ENCODE results near the gene PAX1. TPM values are rescaled to one million over a fixed set of nuclear protein-coding genes. Genes with fewer than 3 reads are reported as not detected.

PAX1 gene
- total RNA-seq, 2 experiments from 2014 or later = not detected

DNA sequence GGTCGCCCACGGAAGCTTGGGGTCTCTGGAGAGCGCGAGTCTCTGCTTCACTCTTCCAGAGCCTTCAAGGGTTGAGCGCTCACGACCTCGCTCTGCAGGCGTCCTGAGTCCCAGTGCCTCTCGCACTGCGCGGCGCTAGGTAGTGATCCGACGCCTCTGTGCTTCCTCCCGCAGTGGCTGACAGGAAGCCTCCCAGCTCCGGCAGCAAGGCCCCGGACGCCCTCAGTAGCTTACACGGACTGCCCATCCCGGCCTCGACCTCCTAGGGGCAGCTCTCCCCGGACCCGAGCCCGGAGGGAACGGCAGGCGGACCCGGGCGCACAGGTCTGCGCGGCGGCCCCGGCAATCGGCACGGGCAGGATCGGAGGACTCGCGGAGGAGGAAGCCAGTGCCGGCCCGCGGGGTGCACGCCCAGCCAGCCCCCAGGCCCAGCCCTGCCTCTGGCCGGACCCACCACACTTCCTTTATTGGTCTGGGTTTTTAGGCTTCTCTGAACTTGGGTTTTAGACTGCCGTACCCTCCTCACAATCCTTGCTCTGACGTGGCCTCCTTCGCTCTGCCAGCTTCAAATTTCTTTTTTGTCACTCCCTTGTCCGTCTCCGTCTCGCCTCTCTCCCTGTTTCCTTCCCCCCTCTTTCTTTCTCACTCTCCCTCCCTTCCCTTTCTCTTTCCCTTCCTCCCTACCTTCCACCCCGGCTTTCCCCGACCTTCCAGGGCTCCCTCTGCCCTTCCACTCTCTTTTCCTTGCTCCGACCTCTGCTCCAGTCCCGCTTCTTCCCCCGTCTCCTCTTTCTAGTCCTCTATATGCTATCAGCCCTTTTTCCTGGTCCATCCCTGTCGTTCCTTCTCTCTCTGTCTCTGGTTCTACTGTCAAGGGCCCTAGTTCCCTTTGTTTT lies 9.1 kb downstream of the PAX1 start:
- POLR2A ChIA-PET = no interaction called here
- no peak for DNase-seq
- Mint-ChIP-seq H3K4me3 (no peak overlapping the region), H3K9me3 (ENCODE audit: insufficient read depth) (no peaks in the 10 kb centered on the region), H3K4me1 (ENCODE audit: low read depth) (no peaks in the 10 kb centered on the region), H3K27ac (no peak overlapping the region), H3K27me3 (ENCODE audit: low read depth) (peaks cover 53% of the 10 kb centered on the region), H3K36me3 (ENCODE audit: low read depth) (no peaks in the 10 kb centered on the region)
- CTCF ChIA-PET = no interaction called here
- ATAC-seq = no peak

- Mint-ChIP-seq H3K27me3 (ENCODE audit: low read depth) (peaks cover 47% of the 10 kb centered on the region), H3K9me3 (ENCODE audit: insufficient read depth) (no peaks in the 10 kb centered on the region), H3K4me3 (no peak overlapping the region), H3K36me3 (ENCODE audit: low read depth) (no peaks in the 10 kb centered on the region), H3K4me1 (ENCODE audit: low read depth) (no peaks in the 10 kb centered on the region), H3K27ac (no peak overlapping the region)
- DNase-seq = no peak
- ATAC-seq = no peak
- CTCF ChIA-PET = no interaction called here
- POLR2A ChIA-PET = no interaction called here
Observed at GRCh38 chr20:21715193-21715881, 9.9 kb downstream of the PAX1 start.

DNA sequence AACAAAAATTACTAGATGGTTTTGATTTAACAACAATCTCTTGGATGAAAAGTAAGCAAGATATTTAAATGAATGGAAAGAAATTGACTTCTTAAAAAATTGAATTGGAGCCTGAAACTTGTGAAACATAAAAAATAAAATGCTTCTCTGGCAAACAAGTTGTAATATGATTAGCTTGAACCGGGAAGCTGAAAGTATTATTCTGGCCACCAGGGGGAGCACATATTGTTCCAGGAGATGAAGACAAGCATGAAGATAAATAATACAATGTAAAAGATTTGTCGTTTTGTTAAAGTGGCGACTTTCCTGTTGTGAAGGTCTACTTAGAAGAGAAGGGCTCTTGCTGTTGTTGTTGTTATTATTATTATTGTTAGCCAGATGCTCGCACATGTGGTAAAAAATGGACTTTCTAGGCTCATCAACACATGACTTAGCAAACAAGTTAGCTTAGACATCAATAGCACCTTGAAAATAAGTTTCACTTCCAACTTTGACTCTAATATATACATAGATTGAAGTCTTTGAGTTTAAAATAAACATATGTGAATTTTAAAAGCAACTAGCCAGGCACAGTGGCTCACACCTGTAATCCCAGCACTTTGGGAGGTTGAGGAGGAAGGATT lies 14.2 kb downstream of the PAX1 start:
- ATAC-seq = no peak
- Mint-ChIP-seq H3K27me3 (ENCODE audit: low read depth) (peaks cover 25% of the 10 kb centered on the region), H3K4me1 (ENCODE audit: low read depth) (no peaks in the 10 kb centered on the region), H3K9me3 (ENCODE audit: insufficient read depth) (no peaks in the 10 kb centered on the region), H3K36me3 (ENCODE audit: low read depth) (no peaks in the 10 kb centered on the region), H3K27ac (no peak overlapping the region), H3K4me3 (no peak overlapping the region)
- ChIA-PET CTCF (interaction anchor here (0.6 to 1.9 kb wide), 13 partner anchors 9 to 540 kb away, joined by 3 to 11 read pairs (median 4); no protein-coding TSS in a partner anchor), POLR2A (interaction anchor here (0.5 kb wide), 1 partner anchor 371 kb away, joined by 6 read pairs; no protein-coding TSS in a partner anchor)
- peak; percentile 58 for DNase-seq

- DNase-seq (no peak), ATAC-seq (no peak)
- no peak overlapping the region for H3K4me3 Mint-ChIP-seq
- POLR2A ChIA-PET = no interaction called here
- CTCF ChIA-PET = no interaction called here
- no peaks in the 10 kb centered on the region for H3K4me1 Mint-ChIP-seq (ENCODE audit: low read depth)
- no peaks in the 10 kb centered on the region for H3K9me3 Mint-ChIP-seq (ENCODE audit: insufficient read depth)
- no peaks in the 10 kb centered on the region for H3K27me3 Mint-ChIP-seq (ENCODE audit: low read depth)
- H3K36me3 Mint-ChIP-seq (ENCODE audit: low read depth) = no peaks in the 10 kb centered on the region
- H3K27ac Mint-ChIP-seq = no peak overlapping the region
Observed at GRCh38 chr20:21725892-21726291, 20.4 kb downstream of the PAX1 start.

DNA sequence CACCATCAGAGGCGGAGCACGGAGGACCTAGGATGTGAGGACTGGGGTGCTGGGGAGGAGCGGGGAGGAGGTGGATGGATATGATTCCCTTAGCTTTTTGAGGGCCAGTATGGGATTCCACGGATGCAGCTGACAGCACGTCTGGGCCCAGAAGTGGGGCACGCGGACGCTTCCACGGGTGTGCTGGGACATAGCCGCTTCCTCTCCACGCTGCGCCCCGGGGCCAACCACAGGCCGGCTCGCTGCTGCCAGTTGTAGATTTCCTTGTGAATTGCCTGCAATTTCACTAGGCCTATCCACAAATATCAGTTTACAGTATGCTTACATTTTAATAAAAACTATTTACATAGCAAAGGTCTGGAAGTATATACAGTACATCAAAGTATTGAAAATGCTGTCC lies 23.9 kb downstream of the PAX1 start:
- no peak for DNase-seq
- no peaks in the 10 kb centered on the region for H3K4me1 Mint-ChIP-seq (ENCODE audit: low read depth)
- H3K4me3 Mint-ChIP-seq = no peak overlapping the region
- ATAC-seq = no peak
- H3K9me3 Mint-ChIP-seq (ENCODE audit: insufficient read depth) = no peaks in the 10 kb centered on the region
- POLR2A ChIA-PET = no interaction called here
- H3K27me3 Mint-ChIP-seq (ENCODE audit: low read depth) = no peaks in the 10 kb centered on the region
- H3K36me3 Mint-ChIP-seq (ENCODE audit: low read depth) = no peaks in the 10 kb centered on the region
- CTCF ChIA-PET = interaction anchor here (1.1 kb wide), 1 partner anchor 10 kb away, joined by 4 read pairs; no protein-coding TSS in a partner anchor
- no peak overlapping the region for H3K27ac Mint-ChIP-seq

DNA sequence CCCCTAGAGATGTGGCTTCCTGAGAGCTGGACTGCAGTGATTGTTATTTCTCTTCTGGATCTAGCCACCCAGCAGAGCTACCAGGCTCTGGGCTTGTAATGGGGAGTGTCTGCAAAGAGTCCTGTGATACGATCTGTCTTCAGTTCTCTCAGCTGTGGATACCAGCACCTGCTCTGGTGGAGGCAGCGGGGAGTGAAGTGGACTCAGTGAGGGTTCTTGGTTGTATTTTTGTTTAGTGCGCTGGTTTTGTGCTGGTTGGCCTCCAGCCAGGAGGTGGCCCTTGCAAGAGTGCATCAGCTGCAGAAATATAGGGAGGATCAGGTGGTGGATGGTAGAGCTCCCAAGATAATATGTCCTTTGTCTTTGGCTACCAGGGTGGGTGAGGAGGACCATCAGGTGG lies 33.7 kb downstream of the PAX1 start:
- POLR2A ChIA-PET = no interaction called here
- Mint-ChIP-seq H3K27ac (no peak overlapping the region), H3K27me3 (ENCODE audit: low read depth) (no peaks in the 10 kb centered on the region), H3K4me3 (no peak overlapping the region), H3K9me3 (ENCODE audit: insufficient read depth) (peaks cover 6% of the 10 kb centered on the region), H3K4me1 (ENCODE audit: low read depth) (no peaks in the 10 kb centered on the region), H3K36me3 (ENCODE audit: low read depth) (no peaks in the 10 kb centered on the region)
- ATAC-seq = no peak
- DNase-seq = no peak
- CTCF ChIA-PET = no interaction called here

GRCh38 chr20:21739682-21740081 lies 34.2 kb downstream of the PAX1 start:
- CTCF ChIA-PET = no interaction called here
- POLR2A ChIA-PET = no interaction called here

GRCh38 chr20:21741266-21741665 lies 35.8 kb downstream of the PAX1 start:
- Mint-ChIP-seq H3K4me3 (no peak overlapping the region), H3K4me1 (ENCODE audit: low read depth) (no peaks in the 10 kb centered on the region), H3K27me3 (ENCODE audit: low read depth) (no peaks in the 10 kb centered on the region), H3K9me3 (ENCODE audit: insufficient read depth) (peaks cover 6% of the 10 kb centered on the region), H3K27ac (no peak overlapping the region), H3K36me3 (ENCODE audit: low read depth) (no peaks in the 10 kb centered on the region)
- no peak for DNase-seq
- ChIA-PET POLR2A (no interaction called here), CTCF (no interaction called here)
- ATAC-seq = no peak

More at GRCh38 chr20:21739682-21740081, 34.2 kb downstream of the PAX1 start:
- H3K27ac Mint-ChIP-seq = no peak overlapping the region
- H3K27me3 Mint-ChIP-seq (ENCODE audit: low read depth) = no peaks in the 10 kb centered on the region
- no peaks in the 10 kb centered on the region for H3K36me3 Mint-ChIP-seq (ENCODE audit: low read depth)
- DNase-seq (no peak), ATAC-seq (no peak)
- H3K4me3 Mint-ChIP-seq = no peak overlapping the region
- H3K9me3 Mint-ChIP-seq (ENCODE audit: insufficient read depth) = peaks cover 6% of the 10 kb centered on the region
- H3K4me1 Mint-ChIP-seq (ENCODE audit: low read depth) = no peaks in the 10 kb centered on the region

- ChIA-PET POLR2A (no interaction called here), CTCF (no interaction called here)
- Mint-ChIP-seq H3K27ac (no peak overlapping the region), H3K36me3 (ENCODE audit: low read depth) (no peaks in the 10 kb centered on the region), H3K27me3 (ENCODE audit: low read depth) (no peaks in the 10 kb centered on the region), H3K4me3 (no peak overlapping the region), H3K4me1 (ENCODE audit: low read depth) (no peaks in the 10 kb centered on the region), H3K9me3 (ENCODE audit: insufficient read depth) (no peaks in the 10 kb centered on the region)
- DNase-seq = no peak
- no peak for ATAC-seq
Observed at GRCh38 chr20:21762646-21763045, 57.2 kb downstream of the PAX1 start.

GRCh38 chr20:21767200-21767738 lies 61.8 kb downstream of the PAX1 start:
- H3K9me3 Mint-ChIP-seq (ENCODE audit: insufficient read depth) = no peaks in the 10 kb centered on the region
- no peaks in the 10 kb centered on the region for H3K36me3 Mint-ChIP-seq (ENCODE audit: low read depth)
- no peak overlapping the region for H3K27ac Mint-ChIP-seq
- H3K4me1 Mint-ChIP-seq (ENCODE audit: low read depth) = no peaks in the 10 kb centered on the region
- ATAC-seq = no peak
- H3K4me3 Mint-ChIP-seq = no peak overlapping the region
- DNase-seq = no peak
- ChIA-PET POLR2A (no interaction called here), CTCF (no interaction called here)
- H3K27me3 Mint-ChIP-seq (ENCODE audit: low read depth) = no peaks in the 10 kb centered on the region

GRCh38 chr20:21767739-21768223 lies 62.3 kb downstream of the PAX1 start:
- POLR2A ChIA-PET = no interaction called here
- ATAC-seq (no peak), DNase-seq (no peak)
- no peaks in the 10 kb centered on the region for H3K36me3 Mint-ChIP-seq (ENCODE audit: low read depth)
- CTCF ChIA-PET = interaction anchor here (1.4 kb wide), 1 partner anchor 49 kb away, joined by 3 read pairs; no protein-coding TSS in a partner anchor
- no peaks in the 10 kb centered on the region for H3K4me1 Mint-ChIP-seq (ENCODE audit: low read depth)
- H3K27ac Mint-ChIP-seq = no peak overlapping the region
- no peak overlapping the region for H3K4me3 Mint-ChIP-seq
- no peaks in the 10 kb centered on the region for H3K9me3 Mint-ChIP-seq (ENCODE audit: insufficient read depth)
- H3K27me3 Mint-ChIP-seq (ENCODE audit: low read depth) = no peaks in the 10 kb centered on the region
